ENCODE results near the gene LRRFIP1.

LRRFIP1 gene

GRCh38 chr2:237623428-237624403, 3.7 kb upstream of the LRRFIP1 start:
- no peak for DNase-seq

DNA sequence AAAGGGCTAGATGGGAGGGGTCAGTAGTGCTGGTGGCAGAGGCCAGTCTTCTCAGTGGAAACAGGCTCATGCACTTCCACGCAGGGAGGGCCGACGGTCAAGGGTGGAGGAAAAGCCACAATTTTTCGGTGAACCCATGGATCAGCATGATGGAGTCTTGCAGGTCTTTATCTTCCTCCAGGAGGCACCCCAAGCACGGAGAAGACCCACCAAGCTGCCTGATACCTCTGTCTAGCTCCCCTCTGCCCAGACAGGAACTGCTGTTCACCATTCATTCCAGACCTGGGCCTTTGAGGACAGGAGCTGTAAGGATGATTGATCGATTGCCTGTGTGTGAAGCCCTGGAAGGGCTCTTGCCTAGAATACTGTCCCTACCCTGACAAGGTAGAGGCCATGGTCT, 2.8 kb upstream of the LRRFIP1 start:
- no peak for DNase-seq

GRCh38 chr2:237625216-237625705, 2.1 kb upstream of the LRRFIP1 start:
- DNase-seq = no peak

DNA sequence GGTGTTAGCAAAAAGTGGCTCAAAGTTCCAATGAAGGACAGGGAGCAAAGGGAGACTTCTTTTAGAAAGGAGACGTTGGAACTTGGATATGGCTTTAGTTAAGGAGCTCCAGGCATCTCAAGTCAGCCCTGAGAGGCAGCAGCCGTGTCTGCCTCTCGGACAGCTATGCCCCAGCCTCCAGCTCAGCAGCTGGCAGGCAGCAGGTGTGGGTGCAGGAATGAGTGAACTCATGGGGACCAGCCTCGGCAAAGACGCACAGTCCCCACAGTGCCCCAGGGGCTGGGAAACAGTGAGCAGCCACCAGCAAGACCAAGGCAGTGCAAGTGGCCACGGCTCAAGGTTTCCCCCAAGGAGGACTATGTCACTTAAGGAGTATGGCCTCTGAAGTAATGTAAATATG, 1.6 kb upstream of the LRRFIP1 start:
- DNase-seq = no peak

GRCh38 chr2:237626813-237627440, 460 bp upstream of the LRRFIP1 start:
- no peak for DNase-seq

DNA sequence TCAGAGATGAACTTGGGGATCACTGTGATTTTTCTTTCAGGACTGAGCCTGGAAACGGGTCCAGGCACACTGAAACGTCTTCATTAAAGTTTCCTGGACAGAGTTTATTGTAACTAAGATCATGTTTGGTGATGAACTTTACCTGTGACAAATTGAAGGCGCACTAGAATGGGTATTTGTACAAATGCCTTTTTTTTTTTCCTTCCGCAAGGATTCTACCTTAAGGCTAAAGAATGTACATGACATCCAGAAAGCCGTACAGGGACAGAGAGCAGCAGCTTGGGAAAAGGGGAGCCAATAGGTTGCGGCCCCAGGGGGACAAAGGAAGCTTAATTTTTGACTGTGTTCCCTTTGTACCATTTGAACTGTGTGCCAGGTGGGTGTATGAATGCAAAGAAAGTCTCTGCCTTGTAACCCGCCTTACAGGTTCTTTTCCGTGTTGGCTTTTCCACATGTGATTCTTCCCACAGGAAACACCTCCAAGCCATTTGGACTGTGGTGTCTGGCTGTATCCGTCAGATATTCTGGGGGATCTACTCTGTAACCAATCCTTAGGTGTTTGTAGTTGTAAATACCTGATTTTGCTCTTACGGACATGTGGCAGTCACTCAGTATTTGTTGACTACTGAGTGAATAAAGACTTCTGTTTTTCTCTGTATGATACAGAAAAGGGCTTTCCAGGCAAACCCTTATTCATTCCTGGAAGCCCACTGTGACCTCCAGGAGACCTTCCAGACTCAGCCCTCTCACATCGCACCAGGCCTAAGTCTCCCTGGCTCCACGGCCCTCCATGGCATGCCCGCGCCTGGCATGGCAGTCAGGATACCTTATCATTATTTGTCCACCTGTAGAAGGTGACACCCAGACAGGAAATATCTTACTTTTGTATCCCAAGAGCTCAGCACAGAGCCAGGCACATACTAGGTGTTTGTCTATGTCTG, 1.1 kb downstream of the LRRFIP1 start:
- DNase-seq = no peak

DNA sequence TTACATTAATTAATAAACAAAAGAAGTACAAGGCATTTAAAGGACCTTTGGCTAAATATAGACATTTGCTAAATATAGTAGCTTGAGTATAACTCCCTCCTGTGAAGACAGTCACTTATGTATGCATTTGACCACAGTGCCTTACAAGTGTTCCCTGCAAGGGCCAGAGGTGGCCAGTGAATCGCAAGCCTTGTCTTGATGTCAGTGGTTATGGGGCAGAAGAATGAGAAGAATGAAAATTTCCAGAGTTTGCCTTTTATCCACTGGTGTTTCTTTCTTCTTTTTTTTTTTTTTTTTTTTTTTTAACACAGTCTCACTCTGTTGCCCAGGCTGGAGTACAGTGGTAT, 1.8 kb downstream of the LRRFIP1 start:
- no peak for DNase-seq

DNA sequence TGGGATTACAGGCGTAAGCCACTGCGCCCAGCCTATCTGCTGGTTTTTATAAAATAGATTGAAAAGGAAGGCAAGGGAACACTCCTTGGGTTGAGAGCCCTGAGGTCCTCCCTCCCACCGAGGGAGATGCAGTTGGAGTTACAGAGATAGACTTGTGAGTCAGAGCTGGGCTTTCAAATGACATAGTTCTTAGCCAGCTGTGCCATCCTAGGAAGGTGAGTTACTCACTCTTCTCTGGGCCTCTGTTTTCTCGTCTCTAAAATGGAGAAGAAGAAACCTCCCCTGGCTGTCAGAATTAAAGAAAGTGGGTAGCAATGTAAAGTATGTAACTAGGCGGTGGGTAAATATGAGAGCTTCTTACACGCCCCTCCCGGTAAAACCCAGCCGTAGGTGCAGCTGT, 2.4 kb downstream of the LRRFIP1 start:
- no peak for DNase-seq

GRCh38 chr2:237630216-237631000, 3.0 kb downstream of the LRRFIP1 start:
- no peak for DNase-seq

GRCh38 chr2:237631007-237631785, 3.8 kb downstream of the LRRFIP1 start:
- no peak for DNase-seq

DNA sequence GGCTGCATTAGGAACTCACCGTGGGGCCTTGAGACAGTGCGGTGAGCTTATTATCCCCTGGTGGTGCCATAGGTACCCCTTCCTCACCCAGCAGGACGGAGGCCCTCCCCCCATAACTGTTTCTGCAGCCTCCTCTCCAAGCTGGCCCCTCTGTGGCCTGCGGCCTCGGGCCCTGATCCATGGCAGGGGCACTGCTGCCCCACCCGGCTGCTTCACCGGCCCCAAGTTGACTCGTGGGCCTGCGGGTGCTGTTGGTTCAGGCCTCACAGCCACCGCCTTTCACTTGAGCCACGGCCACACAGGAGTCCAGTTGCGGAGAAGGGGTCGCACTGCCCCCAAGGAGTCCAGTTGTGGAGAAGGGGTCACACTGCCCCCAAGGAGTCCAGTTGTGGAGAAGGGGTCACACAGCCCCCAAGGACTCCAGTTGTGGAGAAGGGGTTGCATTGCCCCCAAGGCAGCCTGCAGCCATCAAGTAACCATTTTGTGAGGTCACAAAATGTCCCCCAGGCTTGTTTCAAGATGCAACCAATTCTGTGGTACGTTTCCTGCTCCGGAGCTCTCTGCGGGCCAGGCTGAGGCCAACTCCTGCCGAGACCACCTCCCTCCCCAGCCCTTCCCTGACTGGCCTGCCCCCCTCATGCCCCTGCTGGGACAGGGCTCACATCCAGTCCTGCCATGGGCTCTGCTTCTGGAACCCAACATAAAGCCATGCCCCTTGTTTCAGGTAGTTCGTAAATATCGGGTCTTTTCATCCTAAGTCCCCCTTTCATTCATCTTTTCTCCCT, 4.6 kb downstream of the LRRFIP1 start:
- no peak for DNase-seq

DNA sequence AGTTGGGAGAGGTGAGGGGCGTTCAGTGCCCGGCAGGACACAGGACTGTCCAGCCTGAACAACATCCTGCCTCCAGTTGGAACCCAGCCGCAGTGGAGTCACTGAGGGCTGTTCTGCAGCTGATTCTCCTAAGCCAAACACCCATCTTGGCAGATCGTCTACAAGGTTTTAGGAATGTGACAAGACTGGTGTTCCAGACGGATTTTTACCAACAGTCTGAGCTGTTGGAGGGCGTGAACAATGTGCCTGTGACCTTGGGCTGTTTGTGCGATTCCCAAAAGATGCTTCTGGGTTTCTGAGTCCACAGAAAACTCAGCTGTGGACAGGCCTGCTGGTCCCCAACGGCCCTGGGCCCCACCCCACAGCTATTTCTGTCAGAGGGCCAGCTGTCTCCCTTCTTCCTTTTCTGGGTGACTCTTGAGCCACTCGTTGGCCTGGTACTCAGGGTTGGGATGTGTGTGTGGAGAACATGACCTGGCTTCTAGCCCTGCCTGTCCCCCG, 5.7 kb downstream of the LRRFIP1 start:
- DNase-seq = no peak

GRCh38 chr2:237636578-237636977, 9.2 kb downstream of the LRRFIP1 start:
- no peak for DNase-seq

DNA sequence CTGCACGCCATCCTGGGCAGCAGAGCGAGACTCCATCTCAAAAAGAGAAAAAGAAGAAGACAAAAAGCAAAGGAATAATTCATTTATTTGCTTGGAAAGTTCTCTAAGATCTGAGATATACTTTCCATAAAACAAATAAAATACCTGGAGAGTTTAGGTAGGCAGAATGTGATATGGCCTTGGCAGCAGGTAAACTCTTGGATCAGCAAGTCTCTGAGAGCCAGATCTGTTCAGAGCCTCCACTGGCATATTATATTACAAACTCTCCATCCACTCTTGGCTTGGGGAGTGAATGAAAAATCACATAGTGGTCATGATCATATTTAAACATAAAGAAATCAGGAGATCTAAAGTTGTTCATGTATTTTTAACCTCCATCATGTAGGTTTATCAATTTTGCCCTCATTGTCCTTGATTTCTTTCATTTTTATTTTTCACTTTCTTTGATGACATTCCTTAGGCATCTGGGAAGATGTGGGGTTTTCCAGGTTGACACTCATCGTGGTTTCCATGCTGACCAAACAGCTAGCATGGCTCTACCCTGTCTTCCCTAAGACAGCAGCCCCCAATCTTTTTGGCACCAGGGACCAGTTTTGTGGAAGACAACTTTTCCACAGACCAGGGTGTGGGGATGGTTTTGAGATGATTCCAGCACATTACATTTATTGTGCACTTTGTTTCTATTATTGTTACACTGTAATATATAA, 10.2 kb downstream of the LRRFIP1 start:
- no peak for DNase-seq

DNA sequence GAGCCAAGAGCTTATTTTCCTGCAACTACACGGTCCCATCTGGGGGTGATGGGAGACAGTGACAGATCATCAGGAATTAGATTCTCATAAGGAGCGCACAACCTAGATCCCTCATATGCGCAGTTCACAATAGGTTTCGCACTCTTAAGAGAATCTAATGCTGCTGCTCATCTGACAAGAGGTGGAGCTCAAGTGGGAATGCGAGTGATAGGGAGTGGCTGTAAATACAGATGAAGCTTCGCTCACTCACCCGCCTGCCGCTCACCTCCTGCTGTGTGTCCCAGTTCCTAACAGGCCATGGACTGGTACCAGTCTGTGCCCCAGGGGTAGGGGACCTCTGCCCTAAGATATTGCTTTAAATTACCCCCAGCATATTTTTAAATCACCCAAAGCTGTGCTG, 10.8 kb downstream of the LRRFIP1 start:
- DNase-seq = no peak

GRCh38 chr2:237639052-237639835, 11.9 kb downstream of the LRRFIP1 start:
- DNase-seq = no peak

DNA sequence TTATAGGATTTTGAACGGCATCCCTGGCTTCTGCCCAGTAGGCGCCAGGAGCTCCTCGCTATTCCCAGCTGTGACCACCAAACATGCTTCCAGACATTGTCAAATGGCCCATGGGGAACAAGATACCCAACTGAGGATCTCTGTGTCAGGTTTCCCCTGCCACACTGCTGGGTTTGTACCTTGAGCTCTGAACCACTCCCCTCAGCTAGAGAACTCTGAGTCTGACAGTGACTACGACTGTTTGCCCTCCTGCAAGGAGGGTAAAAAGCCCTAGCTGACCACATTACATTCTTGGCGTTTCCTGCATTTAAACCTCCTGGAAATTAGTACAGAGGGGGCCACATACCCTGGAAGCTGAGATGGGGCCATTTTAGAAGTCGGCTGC, 12.4 kb downstream of the LRRFIP1 start:
- no peak for DNase-seq

- DNase-seq = no peak
These were observed 13.2 kb downstream of the LRRFIP1 start for GRCh38 chr2:237640493-237640998.
